Progenitor cell of endocrine pancreas (in vitro differentiated cells): ENCODE results near the gene CACNG6. TPM values are rescaled to one million over a fixed set of nuclear protein-coding genes. Genes with fewer than 3 reads are reported as not detected.
A peak's percentile ranks its signal among the peaks of the same experiment; 100 is the strongest.

Experiments
- DNase-seq: peaks from one replicate; pipeline ENCODE4 v3.0.0; 2021; ENCODE audit warnings: low spot score; ENCODE audit not compliant: unreplicated experiment
- H3K27ac Mint-ChIP-seq: 2 replicates; pipeline ENCODE4 v1.8.0; 2021; ENCODE audit warnings: mild to moderate bottlenecking, moderate library complexity, mixed read lengths
- H3K27me3 Mint-ChIP-seq: 2 replicates; pipeline ENCODE4 v1.8.0; 2021; ENCODE audit warnings: mixed read lengths
- H3K36me3 Mint-ChIP-seq: 2 replicates; pipeline ENCODE4 v1.8.0; 2022; ENCODE audit warnings: mixed read lengths; ENCODE audit not compliant: insufficient read depth
- H3K4me1 Mint-ChIP-seq: 2 replicates; pipeline ENCODE4 v1.8.0; 2021; ENCODE audit warnings: low read depth, mixed read lengths
- H3K4me3 Mint-ChIP-seq: 2 replicates; pipeline ENCODE4 v1.8.0; 2021; ENCODE audit warnings: low read depth, mild to moderate bottlenecking, moderate library complexity, mixed read lengths
- H3K9me3 Mint-ChIP-seq: 2 replicates; pipeline ENCODE4 v1.8.0; 2021; ENCODE audit warnings: low read depth, mixed read lengths
- CTCF ChIP-seq: fragments of 200-600 bp; sonication (generic); IDR thresholded peaks from one replicate; pipeline ENCODE4 v1.5.0; 2021; ENCODE audit warnings: antibody characterized with exemption, mild to moderate bottlenecking; ENCODE audit not compliant: unreplicated experiment
- long read RNA-seq: library from polyadenylated mRNA; unstranded; transcript quantifications from one replicate; pipeline ENCODE4 v2.0.0, GENCODE V29; 2020
- total RNA-seq: library from RNA; stranded (reverse); gene quantifications from 2 replicates; pipeline ENCODE4 v1.2.1, GENCODE V29; 2021

CACNG6 gene
- total RNA-seq: 7.6 and 8.4 TPM in 2 replicates
- long read RNA-seq: 0 reads

GRCh38 chr19:53991224-53992113 is at the start of gene CACNG6:
CACNG6 (plus strand) TSS chr19:53991637; CDS start chr19:53992878, 1,241 bp downstream.
- Mint-ChIP-seq H3K4me3 (peak within 1 kb of the TSS; percentile 70), H3K27me3 (peaks cover 28% of the 10 kb centered on the region), H3K4me1 (peaks cover 3% of the 10 kb centered on the region), H3K9me3 (no peaks in the 10 kb centered on the region), H3K36me3 (no peaks in the 10 kb centered on the region), H3K27ac (peak within 1 kb of the TSS; percentile 40)
- TF ChIP-seq CTCF: no peak
- peak; percentile 62 for DNase-seq

DNA sequence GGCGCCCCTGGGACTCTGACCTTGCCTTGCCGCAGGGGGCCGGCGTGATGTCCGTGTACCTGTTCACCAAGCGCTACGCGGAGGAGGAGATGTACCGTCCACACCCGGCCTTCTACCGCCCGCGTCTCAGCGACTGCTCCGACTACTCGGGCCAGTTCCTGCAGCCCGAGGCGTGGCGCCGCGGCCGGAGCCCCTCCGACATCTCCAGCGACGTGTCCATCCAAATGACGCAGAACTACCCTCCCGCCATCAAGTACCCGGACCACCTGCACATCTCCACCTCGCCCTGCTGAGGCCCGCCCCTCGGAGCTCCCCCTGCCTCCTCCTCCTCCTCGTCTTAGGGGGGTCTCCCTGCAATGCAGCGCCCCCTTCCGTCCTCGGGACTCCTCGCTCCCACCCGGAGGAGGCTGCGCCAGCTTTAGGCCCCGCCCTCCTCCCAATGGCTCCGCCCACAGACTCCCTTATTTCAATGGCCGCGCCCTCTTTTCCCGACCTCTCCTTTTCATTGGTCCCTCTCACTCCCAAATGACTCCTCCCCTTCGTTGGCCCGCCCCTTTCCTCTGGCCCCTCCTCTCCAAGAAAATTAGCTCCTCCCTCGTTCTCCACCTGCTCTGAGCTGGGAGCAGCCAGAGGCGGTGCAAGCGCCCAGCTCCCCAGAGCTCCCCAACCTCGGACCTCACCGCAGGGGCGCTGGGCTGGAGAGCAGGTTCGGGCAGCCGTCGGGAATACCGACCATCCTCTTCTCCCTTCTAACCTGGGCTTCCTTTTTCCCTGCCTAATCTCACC is 49.2 kb upstream of the CACNG6 start:
- H3K4me1 Mint-ChIP-seq: no peaks in the 10 kb centered on the region
- H3K4me3 Mint-ChIP-seq: no peak overlapping the region
- peaks cover 77% of the 10 kb centered on the region for H3K27me3 Mint-ChIP-seq
- peak; percentile 31 for TF ChIP-seq CTCF
- H3K27ac Mint-ChIP-seq: no peak overlapping the region
- DNase-seq: peak; percentile 23
- H3K36me3 Mint-ChIP-seq: no peaks in the 10 kb centered on the region
- no peaks in the 10 kb centered on the region for H3K9me3 Mint-ChIP-seq

DNA sequence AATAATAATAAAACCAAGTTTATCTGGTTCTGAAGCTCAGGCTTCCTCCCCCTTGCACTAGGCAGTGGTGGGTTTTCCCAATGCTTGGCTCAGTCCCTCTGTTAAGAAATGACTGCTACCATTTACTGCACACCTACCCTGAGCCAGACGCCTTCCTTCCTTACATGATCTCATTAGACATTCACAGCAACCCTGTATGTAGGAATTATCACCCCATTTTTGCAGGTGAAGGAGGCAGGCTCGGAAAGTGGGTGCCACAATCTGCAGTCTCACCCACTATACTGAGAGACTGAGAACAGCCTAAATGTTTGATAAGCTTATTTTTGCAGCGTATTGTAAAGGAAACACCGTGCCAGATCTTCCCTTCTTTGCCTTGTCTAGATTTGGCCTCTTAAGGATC is 47.0 kb upstream of the CACNG6 start:
- no peaks in the 10 kb centered on the region for H3K36me3 Mint-ChIP-seq
- no peak for DNase-seq
- no peaks in the 10 kb centered on the region for H3K4me1 Mint-ChIP-seq
- H3K27me3 Mint-ChIP-seq: peaks cover 70% of the 10 kb centered on the region
- H3K27ac Mint-ChIP-seq: no peak overlapping the region
- no peak overlapping the region for H3K4me3 Mint-ChIP-seq
- TF ChIP-seq CTCF: no peak
- H3K9me3 Mint-ChIP-seq: no peaks in the 10 kb centered on the region

DNA sequence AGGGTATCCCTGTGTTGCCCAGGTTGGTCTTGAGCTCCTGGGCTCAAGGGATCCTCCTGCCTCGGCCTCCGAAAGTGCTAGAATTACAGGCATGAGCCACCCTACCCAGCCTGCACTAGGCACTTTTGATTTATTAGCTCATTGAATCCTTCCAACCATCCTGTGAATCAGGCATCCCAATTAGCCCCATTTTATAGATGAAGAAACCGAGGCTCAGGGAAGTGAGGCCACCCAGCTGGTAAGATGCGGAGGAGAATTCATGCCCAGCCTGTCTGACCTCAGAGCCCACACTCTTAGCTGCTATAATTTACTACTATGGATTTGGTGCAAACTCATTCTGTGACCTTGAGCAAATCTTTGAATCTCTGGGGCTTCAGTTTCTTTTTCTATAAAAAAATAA is 46.5 kb upstream of the CACNG6 start:
- TF ChIP-seq CTCF: no peak
- Mint-ChIP-seq H3K36me3 (no peaks in the 10 kb centered on the region), H3K27ac (no peak overlapping the region), H3K4me1 (no peaks in the 10 kb centered on the region), H3K4me3 (no peak overlapping the region), H3K9me3 (no peaks in the 10 kb centered on the region), H3K27me3 (peaks cover 64% of the 10 kb centered on the region)
- DNase-seq: no peak

DNA sequence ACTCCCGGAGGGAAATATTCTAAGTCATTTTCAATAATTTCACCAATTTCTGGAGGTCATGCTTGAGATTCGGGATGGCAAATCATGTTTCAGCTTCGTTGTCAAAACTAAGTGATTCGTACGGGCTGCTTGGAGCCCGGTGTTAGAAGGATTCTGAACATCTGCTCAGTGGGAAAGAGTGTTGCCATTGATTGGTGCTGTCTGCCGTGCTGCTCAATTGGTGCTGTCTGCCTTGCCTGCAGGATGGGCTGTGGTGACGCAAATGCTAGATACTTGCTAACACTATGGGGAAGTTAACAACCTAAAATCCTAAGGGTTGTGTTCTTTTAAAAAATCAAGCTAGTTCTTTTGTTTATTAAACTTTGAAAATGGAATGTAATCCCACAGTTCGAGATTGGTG is 46.0 kb upstream of the CACNG6 start:
- H3K9me3 Mint-ChIP-seq: no peaks in the 10 kb centered on the region
- no peaks in the 10 kb centered on the region for H3K36me3 Mint-ChIP-seq
- no peak overlapping the region for H3K4me3 Mint-ChIP-seq
- no peak overlapping the region for H3K27ac Mint-ChIP-seq
- no peak for DNase-seq
- no peaks in the 10 kb centered on the region for H3K4me1 Mint-ChIP-seq
- H3K27me3 Mint-ChIP-seq: peaks cover 59% of the 10 kb centered on the region
- no peak for TF ChIP-seq CTCF
